ENCODE measurements around the gene FKBP2.

DNA sequence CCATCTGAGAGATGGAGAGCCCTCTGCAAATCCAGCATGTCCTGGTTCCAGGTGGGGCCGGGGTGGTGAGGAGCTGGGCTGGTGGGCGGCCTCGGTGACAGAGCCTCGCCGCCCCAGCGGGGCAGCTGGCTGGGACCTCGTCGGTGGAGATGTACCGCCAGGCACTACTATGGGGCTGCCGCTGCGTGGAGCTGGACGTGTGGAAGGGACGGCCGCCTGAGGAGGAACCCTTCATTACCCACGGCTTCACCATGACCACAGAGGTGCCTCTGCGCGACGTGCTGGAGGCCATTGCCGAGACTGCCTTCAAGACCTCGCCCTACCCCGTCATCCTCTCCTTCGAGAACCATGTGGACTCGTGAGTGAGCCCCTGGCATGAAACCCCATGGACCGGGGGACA is 17.5 kb downstream of the FKBP2 start:
- TF ChIP-seq, protein P1, sequence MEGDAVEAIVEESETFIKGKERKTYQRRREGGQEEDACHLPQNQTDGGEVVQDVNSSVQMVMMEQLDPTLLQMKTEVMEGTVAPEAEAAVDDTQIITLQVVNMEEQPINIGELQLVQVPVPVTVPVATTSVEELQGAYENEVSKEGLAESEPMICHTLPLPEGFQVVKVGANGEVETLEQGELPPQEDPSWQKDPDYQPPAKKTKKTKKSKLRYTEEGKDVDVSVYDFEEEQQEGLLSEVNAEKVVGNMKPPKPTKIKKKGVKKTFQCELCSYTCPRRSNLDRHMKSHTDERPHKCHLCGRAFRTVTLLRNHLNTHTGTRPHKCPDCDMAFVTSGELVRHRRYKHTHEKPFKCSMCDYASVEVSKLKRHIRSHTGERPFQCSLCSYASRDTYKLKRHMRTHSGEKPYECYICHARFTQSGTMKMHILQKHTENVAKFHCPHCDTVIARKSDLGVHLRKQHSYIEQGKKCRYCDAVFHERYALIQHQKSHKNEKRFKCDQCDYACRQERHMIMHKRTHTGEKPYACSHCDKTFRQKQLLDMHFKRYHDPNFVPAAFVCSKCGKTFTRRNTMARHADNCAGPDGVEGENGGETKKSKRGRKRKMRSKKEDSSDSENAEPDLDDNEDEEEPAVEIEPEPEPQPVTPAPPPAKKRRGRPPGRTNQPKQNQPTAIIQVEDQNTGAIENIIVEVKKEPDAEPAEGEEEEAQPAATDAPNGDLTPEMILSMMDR (IDR thresholded peaks at IDR 0.05; ENCODE audit: insufficient read depth, low read length): no peak
- TF ChIP-seq POLR2AphosphoS5 (IDR thresholded peaks at IDR 0.05; ENCODE audit: low read depth): no peak
- TF ChIP-seq SPI1 (IDR thresholded peaks at IDR 0.05; ENCODE audit: borderline replicate concordance, low read depth): no peak
- TF ChIP-seq, protein P2, sequence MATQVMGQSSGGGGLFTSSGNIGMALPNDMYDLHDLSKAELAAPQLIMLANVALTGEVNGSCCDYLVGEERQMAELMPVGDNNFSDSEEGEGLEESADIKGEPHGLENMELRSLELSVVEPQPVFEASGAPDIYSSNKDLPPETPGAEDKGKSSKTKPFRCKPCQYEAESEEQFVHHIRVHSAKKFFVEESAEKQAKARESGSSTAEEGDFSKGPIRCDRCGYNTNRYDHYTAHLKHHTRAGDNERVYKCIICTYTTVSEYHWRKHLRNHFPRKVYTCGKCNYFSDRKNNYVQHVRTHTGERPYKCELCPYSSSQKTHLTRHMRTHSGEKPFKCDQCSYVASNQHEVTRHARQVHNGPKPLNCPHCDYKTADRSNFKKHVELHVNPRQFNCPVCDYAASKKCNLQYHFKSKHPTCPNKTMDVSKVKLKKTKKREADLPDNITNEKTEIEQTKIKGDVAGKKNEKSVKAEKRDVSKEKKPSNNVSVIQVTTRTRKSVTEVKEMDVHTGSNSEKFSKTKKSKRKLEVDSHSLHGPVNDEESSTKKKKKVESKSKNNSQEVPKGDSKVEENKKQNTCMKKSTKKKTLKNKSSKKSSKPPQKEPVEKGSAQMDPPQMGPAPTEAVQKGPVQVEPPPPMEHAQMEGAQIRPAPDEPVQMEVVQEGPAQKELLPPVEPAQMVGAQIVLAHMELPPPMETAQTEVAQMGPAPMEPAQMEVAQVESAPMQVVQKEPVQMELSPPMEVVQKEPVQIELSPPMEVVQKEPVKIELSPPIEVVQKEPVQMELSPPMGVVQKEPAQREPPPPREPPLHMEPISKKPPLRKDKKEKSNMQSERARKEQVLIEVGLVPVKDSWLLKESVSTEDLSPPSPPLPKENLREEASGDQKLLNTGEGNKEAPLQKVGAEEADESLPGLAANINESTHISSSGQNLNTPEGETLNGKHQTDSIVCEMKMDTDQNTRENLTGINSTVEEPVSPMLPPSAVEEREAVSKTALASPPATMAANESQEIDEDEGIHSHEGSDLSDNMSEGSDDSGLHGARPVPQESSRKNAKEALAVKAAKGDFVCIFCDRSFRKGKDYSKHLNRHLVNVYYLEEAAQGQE (IDR thresholded peaks at IDR 0.05; ENCODE audit: insufficient replicate concordance, low read depth): no peak
